Bronchial epithelial cell (primary cell): ENCODE measurements around the gene SLC11A1. TPM values are rescaled to one million over a fixed set of nuclear protein-coding genes. Genes with fewer than 3 reads are reported as not detected.

Experiments
- DNase-seq: peaks from one replicate; pipeline ENCODE4 v3.0.0-alpha.2; 2010; ENCODE audit warnings: low read depth
- FAIRE-seq: peaks from 2 replicates; lab custom pipeline; 2011; peaks lifted over from hg19 to GRCh38; lab: Jason Lieb, UNC
- H3K27me3 ChIP-seq: 2 replicates; pipeline ENCODE4 v1.5.1; 2011; ENCODE audit warnings: low read length; ENCODE audit not compliant: control insufficient read depth, insufficient read depth
- H3K36me3 ChIP-seq: 2 replicates; pipeline ENCODE4 v1.5.1; 2011; ENCODE audit warnings: low read length; ENCODE audit not compliant: control insufficient read depth, insufficient read depth
- H3K4me3 ChIP-seq: 2 replicates; pipeline ENCODE4 v1.5.1; 2011; ENCODE audit warnings: mild to moderate bottlenecking, low read depth, low read length, control low read depth
- CTCF ChIP-seq: IDR thresholded peaks from 2 replicates; pipeline ENCODE4 v1.5.1; 2011; ENCODE audit warnings: mild to moderate bottlenecking, moderate library complexity, low read length, control low read depth, inconsistent platforms; ENCODE audit not compliant: insufficient read depth, severe bottlenecking
- total RNA-seq: library from RNA; depleted of rRNA; stranded (reverse); fragments of >200 nt; gene quantifications from 2 replicates; pipeline ENCODE4 v1.2.1, GENCODE V29; 2014

SLC11A1 gene
- total RNA-seq, 1 donor from 2014 or later: 0.26 TPM

- no peak for TF ChIP-seq CTCF
Measured at GRCh38 chr2:218392891-218393462, 10.9 kb downstream of the SLC11A1 start.

GRCh38 chr2:218393750-218394290 lies 11.7 kb downstream of the SLC11A1 start:
- DNase-seq (no peak), FAIRE-seq (no peak)
- TF ChIP-seq CTCF: no peak
- Histone ChIP-seq H3K36me3 (no peaks in the 10 kb centered on the region), H3K4me3 (no peak overlapping the region), H3K27me3 (no peaks in the 10 kb centered on the region)

More at GRCh38 chr2:218392891-218393462, 10.9 kb downstream of the SLC11A1 start:
- no peak for DNase-seq
- FAIRE-seq: no peak
- Histone ChIP-seq H3K36me3 (no peaks in the 10 kb centered on the region), H3K27me3 (no peaks in the 10 kb centered on the region), H3K4me3 (no peak overlapping the region)

GRCh38 chr2:218394298-218395089 lies 12.4 kb downstream of the SLC11A1 start:
- no peak overlapping the region for H3K4me3 ChIP-seq
- H3K36me3 ChIP-seq: no peaks in the 10 kb centered on the region
- H3K27me3 ChIP-seq: no peaks in the 10 kb centered on the region
- FAIRE-seq (no peak), DNase-seq (no peak)
- no peak for TF ChIP-seq CTCF

DNA sequence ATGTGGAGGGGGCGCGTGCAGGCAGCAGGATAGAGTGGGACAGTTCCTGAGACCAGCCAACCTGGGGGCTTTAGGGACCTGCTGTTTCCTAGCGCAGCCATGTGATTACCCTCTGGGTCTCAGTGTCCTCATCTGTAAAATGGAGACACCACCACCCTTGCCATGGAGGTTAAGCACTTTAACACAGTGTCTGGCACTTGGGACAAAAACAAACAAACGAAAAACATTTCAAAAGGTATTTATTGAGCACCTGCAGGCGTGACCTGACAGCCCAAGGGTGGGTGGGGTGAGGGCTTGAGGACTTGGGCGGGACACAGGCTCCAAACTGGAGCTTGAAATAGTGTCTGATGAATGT lies 13.0 kb downstream of the SLC11A1 start:
- FAIRE-seq (no peak), DNase-seq (no peak)

DNA sequence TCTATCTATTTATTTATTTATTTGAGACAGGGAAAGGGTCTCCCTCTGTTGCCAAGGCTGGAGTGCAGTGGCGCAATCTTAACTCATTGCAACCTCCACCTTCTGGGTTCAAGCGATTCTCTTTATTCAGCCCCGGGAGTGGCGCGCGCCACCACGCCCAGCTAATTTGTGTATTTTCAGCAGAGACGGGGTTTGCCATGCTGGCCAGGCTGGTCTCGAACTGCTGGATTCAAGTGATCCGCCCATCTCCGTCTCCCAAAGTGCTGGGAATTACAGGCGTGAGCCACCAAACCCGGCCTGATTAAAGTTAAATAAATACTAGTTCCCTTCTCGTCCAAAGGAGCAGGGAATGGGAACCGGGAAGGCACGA lies 13.4 kb downstream of the SLC11A1 start:
- DNase-seq (no peak), FAIRE-seq (no peak)
- H3K36me3 ChIP-seq: no peaks in the 10 kb centered on the region
- peak overlapping the region; percentile 56 for H3K4me3 ChIP-seq
- H3K27me3 ChIP-seq: no peaks in the 10 kb centered on the region
- no peak for TF ChIP-seq CTCF

More for the DNA sequence above, 13.0 kb downstream of the SLC11A1 start:
- no peak for TF ChIP-seq CTCF
- Histone ChIP-seq H3K36me3 (no peaks in the 10 kb centered on the region), H3K27me3 (no peaks in the 10 kb centered on the region), H3K4me3 (no peak overlapping the region)
